Thymus (tissue), 11 donors: ENCODE data around the gene IL17RD. TPM values are rescaled to one million over a fixed set of nuclear protein-coding genes. Genes with fewer than 3 reads are reported as not detected.

Experiments
- DNase-seq, 9 donors: peaks; one replicate each; pipeline ENCODE4 v3.0.0-alpha.2; 2013; ENCODE audit warnings: low spot score in 9 of 9, low read depth in 6 of 9, missing footprints in 1 of 9
- H3K27ac ChIP-seq, 2 donors: one replicate each; pipeline ENCODE4 v1.5.1; 2013; ENCODE audit warnings: control low read depth in 1 of 2, low read depth in 1 of 2, low read length in 1 of 2, mild to moderate bottlenecking in 1 of 2, moderate library complexity in 1 of 2
- H3K27me3 ChIP-seq, 2 donors: one replicate each; pipeline ENCODE4 v1.5.1; 2013; ENCODE audit warnings: low read length in 1 of 2; ENCODE audit not compliant: control insufficient read depth in 2 of 2, insufficient read depth in 1 of 2
- H3K36me3 ChIP-seq, 2 donors: one replicate each; pipeline ENCODE4 v1.5.1; 2013; ENCODE audit warnings: low read length in 1 of 2, mild to moderate bottlenecking in 1 of 2, moderate library complexity in 1 of 2; ENCODE audit not compliant: control insufficient read depth in 2 of 2, insufficient read depth in 2 of 2
- H3K4me1 ChIP-seq, 2 donors: one replicate each; pipeline ENCODE4 v1.5.1; 2013; ENCODE audit warnings: low read length in 2 of 2; ENCODE audit not compliant: control insufficient read depth in 2 of 2, insufficient read depth in 2 of 2
- H3K4me3 ChIP-seq, 2 donors: one replicate each; pipeline ENCODE4 v1.5.1; 2013; ENCODE audit warnings: low read length in 2 of 2, control low read depth in 1 of 2, mild to moderate bottlenecking in 1 of 2
- H3K9me3 ChIP-seq, 2 donors: one replicate each; pipeline ENCODE4 v1.5.1; 2013; ENCODE audit warnings: low read length in 1 of 2, mild to moderate bottlenecking in 1 of 2; ENCODE audit not compliant: control insufficient read depth in 2 of 2, insufficient read depth in 1 of 2
- WGBS: extraction: QIAGEN DNeasy Blood & Tissue Kit; methylation state at CpG from one replicate; pipeline ENCODE4 v1.1.7; 2013; 5-methylcytosine and 5-hydroxymethylcytosine counted together
- polyA plus RNA-seq: library from polyadenylated mRNA; stranded (reverse); fragments of 200-250 nt; gene quantifications from one replicate; pipeline ENCODE4 v1.2.3, GENCODE V29; 2013
- total RNA-seq: library from RNA; stranded (reverse); fragments of 120-200 nt; gene quantifications from one replicate; pipeline ENCODE4 v1.2.4, GENCODE V29; 2013
- donor health status: healthy.

IL17RD gene
- total and polyA plus RNA-seq, 2 donors = 0.37 to 0.61 TPM

GRCh38 chr3:57061556-57061955 is 103.6 kb downstream of the IL17RD start:
- H3K36me3 ChIP-seq = no peaks in the 10 kb centered on the region
- WGBS = 96% methylated on average over 3 of the region's 3 CpGs

GRCh38 chr3:57060089-57060821 is 104.9 kb downstream of the IL17RD start, which contains the start of gene SPATA12:
TSS of gene SPATA12 (plus strand) at chr3:57060664. CDS start at chr3:57073695, 13,031 bp downstream.
- H3K4me1 ChIP-seq = peaks cover 0 to 3% of the 10 kb centered on the region in 2 donors
- H3K27ac ChIP-seq = peak within 1 kb of the TSS in 1 of 2 donors; percentile 43
- no peak for DNase-seq

More at GRCh38 chr3:57061556-57061955, 103.6 kb downstream of the IL17RD start:
- no peak overlapping the region for H3K4me3 ChIP-seq
- DNase-seq = no peak
- H3K27me3 ChIP-seq = no peaks in the 10 kb centered on the region
- H3K4me1 ChIP-seq = peaks cover 0 to 3% of the 10 kb centered on the region in 2 donors
- no peak overlapping the region for H3K27ac ChIP-seq
- no peaks in the 10 kb centered on the region for H3K9me3 ChIP-seq

GRCh38 chr3:57059411-57059810 is 105.7 kb downstream of the IL17RD start:
- WGBS = 67% methylated on average over 3 of the region's 3 CpGs
- no peaks in the 10 kb centered on the region for H3K9me3 ChIP-seq

More at GRCh38 chr3:57060089-57060821, 104.9 kb downstream of the IL17RD start, which contains the start of gene SPATA12:
- Histone ChIP-seq H3K9me3 (no peaks in the 10 kb centered on the region), H3K36me3 (no peaks in the 10 kb centered on the region), H3K27me3 (no peaks in the 10 kb centered on the region), H3K4me3 (no peak within 1 kb of the TSS)
- 51% methylated on average over 11 of the region's 11 CpGs for WGBS

GRCh38 chr3:57057351-57057750 is 107.8 kb downstream of the IL17RD start:
- WGBS = 62% methylated on average over 6 of the region's 6 CpGs
- H3K36me3 ChIP-seq = no peaks in the 10 kb centered on the region
- H3K27me3 ChIP-seq = no peaks in the 10 kb centered on the region
- no peak overlapping the region for H3K27ac ChIP-seq
- no peak overlapping the region for H3K4me3 ChIP-seq
- DNase-seq = no peak
- H3K9me3 ChIP-seq = no peaks in the 10 kb centered on the region
- H3K4me1 ChIP-seq = peaks cover 0 to 3% of the 10 kb centered on the region in 2 donors

More at GRCh38 chr3:57059411-57059810, 105.7 kb downstream of the IL17RD start:
- H3K36me3 ChIP-seq = no peaks in the 10 kb centered on the region
- H3K4me1 ChIP-seq = peaks cover 0 to 3% of the 10 kb centered on the region in 2 donors
- no peak overlapping the region for H3K27ac ChIP-seq
- DNase-seq = no peak
- no peaks in the 10 kb centered on the region for H3K27me3 ChIP-seq
- no peak overlapping the region for H3K4me3 ChIP-seq

- Histone ChIP-seq H3K4me3 (no peak overlapping the region), H3K9me3 (no peaks in the 10 kb centered on the region), H3K4me1 (peaks cover 0 to 5% of the 10 kb centered on the region in 2 donors), H3K27me3 (no peaks in the 10 kb centered on the region), H3K27ac (no peak overlapping the region), H3K36me3 (no peaks in the 10 kb centered on the region)
- no peak for DNase-seq
- WGBS = 96% methylated on average over 6 of the region's 6 CpGs
Measured at GRCh38 chr3:57053122-57053521, 112.0 kb downstream of the IL17RD start.

- 97% methylated on average over 5 of the region's 5 CpGs for whole genome bisulfite sequencing
- no peak for DNase-seq
- no peak overlapping the region for H3K27ac ChIP-seq
- H3K4me3 ChIP-seq = no peak overlapping the region
- H3K27me3 ChIP-seq = no peaks in the 10 kb centered on the region
- no peaks in the 10 kb centered on the region for H3K36me3 ChIP-seq
- no peaks in the 10 kb centered on the region for H3K9me3 ChIP-seq
- peaks cover 0 to 5% of the 10 kb centered on the region in 2 donors for H3K4me1 ChIP-seq
Measured at GRCh38 chr3:57052662-57053061, 112.5 kb downstream of the IL17RD start.

- DNase-seq = no peak
- H3K9me3 ChIP-seq = no peaks in the 10 kb centered on the region
- 58% methylated on average over 4 of the region's 4 CpGs for WGBS
- H3K27ac ChIP-seq = peak overlapping the region; percentile 22 to 33
- H3K4me3 ChIP-seq = no peak overlapping the region
- H3K36me3 ChIP-seq = no peaks in the 10 kb centered on the region
- H3K27me3 ChIP-seq = no peaks in the 10 kb centered on the region
- H3K4me1 ChIP-seq = peaks cover 0 to 10% of the 10 kb centered on the region in 2 donors
Measured at GRCh38 chr3:57048728-57049127, 116.4 kb downstream of the IL17RD start.

GRCh38 chr3:57048052-57048671 is 117.0 kb downstream of the IL17RD start:
- H3K9me3 ChIP-seq = no peaks in the 10 kb centered on the region
- H3K4me3 ChIP-seq = no peak overlapping the region
- no peaks in the 10 kb centered on the region for H3K27me3 ChIP-seq
- DNase-seq = peak in 1 of 9 donors; percentile 11
- peaks cover 0 to 10% of the 10 kb centered on the region in 2 donors for H3K4me1 ChIP-seq
- H3K36me3 ChIP-seq = no peaks in the 10 kb centered on the region
- WGBS = 63% methylated on average over 8 of the region's 8 CpGs
- peak overlapping the region; percentile 22 to 61 for H3K27ac ChIP-seq

GRCh38 chr3:57046101-57046765 is 118.9 kb downstream of the IL17RD start:
- WGBS = 92% methylated on average over 7 of the region's 7 CpGs
- H3K27ac ChIP-seq = peak overlapping the region in 1 of 2 donors; percentile 55

More at GRCh38 chr3:57046101-57046765, 118.9 kb downstream of the IL17RD start:
- H3K27me3 ChIP-seq = no peaks in the 10 kb centered on the region
- H3K36me3 ChIP-seq = no peaks in the 10 kb centered on the region
- no peaks in the 10 kb centered on the region for H3K9me3 ChIP-seq
- H3K4me1 ChIP-seq = peaks cover 0 to 10% of the 10 kb centered on the region in 2 donors
- no peak overlapping the region for H3K4me3 ChIP-seq
- no peak for DNase-seq
